ENCODE results near the gene ZNF77.
"Not testable (repeated sequence)": the region's sequence is repeated elsewhere in the genome, so short reads cannot be mapped to it uniquely, and the experiment has no call there.

The ZNF77 gene

GRCh38 chr19:2917275-2918184 is 27.2 kb downstream of the ZNF77 start:
- no peak for DNase-seq (ENCODE audit: low read depth)

- DNase-seq (ENCODE audit: low read depth), result peak; percentile 24
Measured at GRCh38 chr19:2912306-2912705, 32.5 kb downstream of the ZNF77 start.

- no peak for DNase-seq (ENCODE audit: low read depth)
Measured at GRCh38 chr19:2906631-2907195, 38.1 kb downstream of the ZNF77 start.

- DNase-seq (ENCODE audit: low read depth), result no peak
Measured at GRCh38 chr19:2905918-2906519, 38.8 kb downstream of the ZNF77 start.

GRCh38 chr19:2903326-2903725 is 41.4 kb downstream of the ZNF77 start:
- not testable (repeated sequence) for DNase-seq (ENCODE audit: low read depth)

- DNase-seq (ENCODE audit: low read depth), result no peak
Measured at GRCh38 chr19:2902590-2903218, 42.1 kb downstream of the ZNF77 start.

GRCh38 chr19:2900296-2901252 is 44.2 kb downstream of the ZNF77 start, which contains the start of gene ZNF57:
Gene ZNF57, plus strand, starts transcription at chr19:2900928. Its CDS starts 118 bp downstream, at chr19:2901046.
- DNase-seq (ENCODE audit: low read depth), result peak; percentile 97

GRCh38 chr19:2896694-2897093 is 48.1 kb downstream of the ZNF77 start:
- DNase-seq (ENCODE audit: low read depth), result no peak

- not testable (repeated sequence) for DNase-seq (ENCODE audit: low read depth)
Measured at GRCh38 chr19:2890531-2890930, 54.2 kb downstream of the ZNF77 start.

GRCh38 chr19:2888731-2889224 is 56.0 kb downstream of the ZNF77 start:
- DNase-seq (ENCODE audit: low read depth), result peak; percentile 52

- DNase-seq (ENCODE audit: low read depth), result no peak
Measured at GRCh38 chr19:2887391-2887914, 57.3 kb downstream of the ZNF77 start.

- no peak for DNase-seq (ENCODE audit: low read depth)
Measured at GRCh38 chr19:2885736-2886135, 59.0 kb downstream of the ZNF77 start.

GRCh38 chr19:2883686-2884439 is 60.9 kb downstream of the ZNF77 start:
- no peak for DNase-seq (ENCODE audit: low read depth)
